NCI-H2171 treated with DMSO at 0.1 percent for 48 hours (cell line): Measurements from ENCODE around the gene RPLP2.

Experiments used
- DNase-seq: peaks from one replicate; lab custom pipeline; 2025; lab: John Stamatoyannopoulos, UW

The RPLP2 gene

DNA sequence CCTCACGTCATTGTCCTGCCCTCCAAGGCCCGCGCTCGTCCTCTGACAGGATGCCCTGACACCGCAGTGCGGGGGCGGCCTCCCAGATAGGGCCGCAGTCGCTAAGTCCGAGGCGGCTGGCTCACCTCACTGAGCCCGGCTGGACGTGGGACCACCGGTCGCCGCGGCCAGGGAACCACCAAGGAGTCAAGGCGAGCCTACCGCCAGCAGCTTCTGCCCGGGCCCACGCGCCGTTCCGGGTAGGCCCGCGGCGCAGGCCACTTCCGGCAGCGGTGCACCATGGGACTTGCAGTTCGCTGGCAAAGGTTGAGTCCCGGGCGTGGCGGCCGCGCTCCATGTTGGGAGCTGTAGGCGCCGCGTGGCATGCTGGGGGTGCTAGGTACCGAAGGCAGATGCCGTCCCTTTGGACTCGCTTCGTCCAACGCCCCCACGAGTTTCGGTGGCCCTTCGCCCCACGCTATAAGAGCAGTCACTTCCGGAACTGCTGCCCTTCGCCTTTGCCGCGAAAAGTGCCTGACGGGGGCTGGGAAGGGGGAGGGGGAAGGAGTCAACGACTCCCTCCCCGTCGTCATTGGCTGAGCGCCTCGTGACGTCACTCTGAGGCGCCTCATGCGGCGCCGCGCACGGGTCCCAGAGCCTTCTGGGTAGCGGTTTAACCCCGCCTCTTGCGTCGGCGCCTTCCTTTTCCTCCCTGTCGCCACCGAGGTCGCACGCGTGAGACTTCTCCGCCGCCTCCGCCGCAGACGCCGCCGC lies at the start of gene RPLP2:
Gene RPLP2, plus strand, starts transcription at position 681 of the 753 bp plus-strand sequence. CDS start 268 bp downstream, outside the sequence.
- peak; percentile 79 for DNase-seq

DNA sequence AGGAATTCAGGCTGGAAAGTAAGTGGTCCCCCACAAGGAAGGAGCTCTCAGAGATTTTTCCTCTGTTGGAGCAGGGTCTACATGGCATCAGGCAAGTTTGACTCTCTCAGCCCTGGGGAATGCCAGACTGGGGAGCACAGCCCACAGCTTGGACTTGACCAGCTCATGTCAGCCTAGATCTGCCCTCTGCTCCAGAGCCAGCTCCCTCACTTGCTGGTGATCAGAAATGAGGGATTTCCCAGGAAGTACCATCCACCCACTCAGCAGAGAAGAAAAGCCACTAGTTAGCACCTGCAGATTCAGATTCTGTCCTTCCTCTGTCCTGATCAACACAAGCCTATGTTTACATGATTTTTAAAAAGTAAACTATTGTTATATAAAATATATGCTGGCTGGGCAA lies 49.5 kb upstream of the RPLP2 start:
- no peak for DNase-seq

DNA sequence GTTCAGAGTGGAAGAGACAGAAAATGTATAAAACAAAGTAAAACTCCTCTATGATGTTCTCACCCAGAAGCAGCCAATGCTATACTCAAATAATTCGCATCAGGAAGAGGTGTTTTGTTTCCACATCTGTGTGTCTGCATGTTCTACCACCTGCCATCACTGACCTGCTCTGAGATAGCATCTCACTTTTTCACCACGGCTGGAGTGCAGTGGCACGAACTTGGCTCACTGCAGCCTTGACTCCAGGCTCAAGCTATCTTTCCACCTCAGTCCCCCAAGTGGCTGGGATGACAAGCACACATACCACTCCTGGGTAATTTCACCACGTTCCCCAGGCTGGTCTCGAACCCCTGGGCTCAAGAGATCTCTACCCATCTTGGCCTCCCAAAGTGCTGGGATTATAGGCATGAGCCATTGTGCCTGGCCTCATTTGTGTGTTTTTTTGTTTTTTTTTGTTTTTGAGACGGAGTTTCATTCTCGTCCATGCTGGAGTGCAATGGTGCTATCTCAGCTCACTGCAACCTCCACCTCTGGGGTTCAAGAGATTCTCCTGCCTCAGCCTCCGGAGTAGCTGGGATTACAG lies 48.1 kb upstream of the RPLP2 start:
- no peak for DNase-seq

DNA sequence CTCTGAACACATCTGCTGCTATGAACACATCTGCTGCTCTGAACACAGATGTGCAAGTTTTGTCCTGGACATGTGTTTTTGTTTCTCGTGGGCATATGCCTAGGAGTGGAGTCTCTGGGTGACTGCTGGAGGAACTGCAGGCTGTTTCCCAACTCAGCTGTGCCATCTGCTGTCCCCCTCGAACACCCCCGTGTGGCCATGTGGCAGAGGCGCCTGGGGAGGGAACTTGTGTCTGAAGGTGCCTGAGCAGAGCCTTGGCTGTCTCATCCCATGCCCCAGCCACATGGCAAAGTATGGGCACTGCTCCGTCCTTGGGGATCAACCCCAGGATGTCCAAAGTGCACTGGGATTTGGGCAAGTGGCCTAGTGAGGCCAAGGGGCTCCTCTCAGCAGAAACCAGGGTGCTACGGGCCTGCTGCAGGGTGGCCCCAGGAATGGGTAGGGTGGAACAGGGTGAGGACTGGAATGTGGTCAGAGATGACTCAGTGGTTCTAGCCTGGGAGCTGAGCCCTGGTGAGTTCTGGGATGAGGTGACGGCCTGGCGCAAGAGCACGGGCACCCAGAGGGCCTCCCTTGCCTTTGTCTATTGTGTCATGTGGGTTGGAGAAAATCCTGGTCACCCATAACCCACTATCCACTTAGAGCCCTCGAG lies 47.2 kb upstream of the RPLP2 start:
- DNase-seq, result peak; percentile 85

DNA sequence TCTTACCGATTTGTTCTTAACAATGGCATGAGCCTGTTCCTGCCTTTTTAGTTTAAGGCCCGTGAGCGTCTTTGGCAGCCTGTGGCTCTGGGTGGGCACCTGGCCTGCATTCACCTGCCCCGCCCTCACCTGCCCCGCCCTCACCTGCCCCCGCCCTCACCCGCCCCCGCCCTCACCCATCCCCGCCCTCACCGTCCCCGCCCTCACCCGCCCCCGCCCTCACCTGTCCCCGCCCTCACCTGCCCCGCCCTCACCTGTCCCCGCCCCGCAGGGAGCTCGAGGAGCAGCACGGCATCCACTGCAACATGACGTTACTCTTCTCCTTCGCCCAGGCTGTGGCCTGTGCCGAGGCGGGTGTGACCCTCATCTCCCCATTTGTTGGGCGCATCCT lies 46.7 kb upstream of the RPLP2 start:
- DNase-seq, result peak; percentile 67

DNA sequence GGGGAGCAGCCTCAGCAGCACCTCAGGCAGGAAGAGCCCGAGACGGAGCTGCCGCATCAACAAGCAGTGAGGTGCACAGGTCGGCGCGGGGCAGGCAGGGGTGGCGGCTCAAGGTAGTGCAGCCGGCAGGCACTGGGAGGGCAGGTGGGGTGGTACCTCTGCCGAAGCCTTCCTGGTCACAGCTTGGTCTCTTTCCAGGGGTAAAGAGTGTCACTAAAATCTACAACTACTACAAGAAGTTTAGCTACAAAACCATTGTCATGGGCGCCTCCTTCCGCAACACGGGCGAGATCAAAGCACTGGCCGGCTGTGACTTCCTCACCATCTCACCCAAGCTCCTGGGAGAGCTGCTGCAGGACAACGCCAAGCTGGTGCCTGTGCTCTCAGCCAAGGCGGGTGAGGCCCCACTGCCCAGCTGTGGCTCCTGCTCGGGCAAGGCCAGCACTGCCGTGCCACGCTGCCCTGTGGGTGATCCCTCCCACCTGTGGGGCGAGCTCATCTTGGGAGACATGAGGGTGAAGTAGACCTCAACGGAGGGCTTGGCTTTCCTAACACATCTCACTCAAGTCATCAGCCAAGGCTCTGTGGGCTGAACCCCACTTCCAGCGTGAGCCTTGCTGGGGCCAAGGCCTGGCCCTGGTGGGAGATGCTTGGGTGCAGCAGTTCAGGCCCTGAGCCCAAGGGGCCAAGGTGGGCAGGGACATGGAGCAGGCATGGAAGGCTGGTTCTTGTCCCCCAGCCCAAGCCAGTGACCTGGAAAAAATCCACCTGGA lies 46.0 kb upstream of the RPLP2 start:
- DNase-seq, result no peak

DNA sequence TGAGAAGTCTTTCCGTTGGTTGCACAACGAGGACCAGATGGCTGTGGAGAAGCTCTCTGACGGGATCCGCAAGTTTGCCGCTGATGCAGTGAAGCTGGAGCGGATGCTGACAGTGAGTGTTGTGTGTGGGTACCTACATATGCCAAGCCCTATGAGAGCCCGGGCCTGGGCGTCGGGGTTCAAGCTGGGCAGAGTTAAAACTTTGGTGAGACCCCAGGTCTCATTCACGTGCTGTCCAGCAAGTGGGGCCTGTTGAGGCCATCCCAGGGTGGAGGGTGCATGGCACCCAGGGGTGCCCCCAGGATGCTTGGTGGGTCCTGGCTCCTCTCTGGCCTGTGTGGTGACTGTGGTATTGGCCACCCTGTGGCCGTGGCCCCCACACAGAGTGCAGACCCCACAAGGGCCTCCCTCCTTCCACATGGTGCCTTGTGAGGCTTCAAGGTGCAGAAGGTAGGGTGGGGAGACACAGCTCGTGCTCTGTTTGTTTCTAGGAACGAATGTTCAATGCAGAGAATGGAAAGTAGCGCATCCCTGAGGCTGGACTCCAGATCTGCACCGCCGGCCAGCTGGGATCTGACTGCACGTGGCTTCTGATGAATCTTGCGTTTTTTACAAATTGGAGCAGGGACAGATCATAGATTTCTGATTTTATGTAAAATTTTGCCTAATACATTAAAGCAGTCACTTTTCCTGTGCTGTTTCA lies 45.3 kb upstream of the RPLP2 start:
- DNase-seq, result peak; percentile 22

DNA sequence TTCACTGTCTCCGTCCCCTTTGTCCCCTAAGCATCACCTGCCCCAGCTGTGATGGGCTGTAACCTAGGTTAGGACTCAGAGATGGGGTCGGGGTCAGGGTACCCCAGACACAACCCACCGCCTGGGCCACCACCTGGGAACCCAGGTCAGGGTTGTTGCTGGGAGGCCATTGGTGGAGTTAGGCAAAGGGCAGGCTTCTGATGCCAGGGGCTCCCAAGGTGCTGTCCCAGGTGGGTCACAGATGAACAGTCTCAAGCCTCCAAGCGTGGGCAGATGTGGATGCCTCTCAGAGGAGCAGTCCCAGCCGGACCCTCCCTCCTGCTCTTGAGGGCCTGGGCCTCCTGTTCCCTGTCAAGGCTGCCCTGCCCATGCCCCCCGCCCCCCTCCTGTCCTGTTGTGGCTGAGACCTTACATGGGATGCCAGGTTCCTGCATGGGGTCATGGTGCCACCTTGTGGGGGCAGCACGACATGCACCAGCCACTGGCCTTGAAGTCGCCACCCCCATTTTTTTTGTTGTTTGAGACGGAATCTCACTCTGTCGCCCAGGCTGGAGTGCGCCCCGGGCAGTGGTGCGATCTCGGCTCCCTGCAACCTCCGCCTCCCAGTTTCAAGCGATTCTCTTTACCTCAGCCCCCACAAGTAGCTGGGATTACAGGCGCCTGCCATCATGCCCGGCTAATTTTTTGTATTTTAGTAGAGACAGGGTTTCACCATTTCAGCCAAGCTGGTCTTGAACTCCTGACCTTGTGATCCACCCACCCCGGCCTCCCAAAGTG lies 44.6 kb upstream of the RPLP2 start:
- DNase-seq, result peak; percentile 3

DNA sequence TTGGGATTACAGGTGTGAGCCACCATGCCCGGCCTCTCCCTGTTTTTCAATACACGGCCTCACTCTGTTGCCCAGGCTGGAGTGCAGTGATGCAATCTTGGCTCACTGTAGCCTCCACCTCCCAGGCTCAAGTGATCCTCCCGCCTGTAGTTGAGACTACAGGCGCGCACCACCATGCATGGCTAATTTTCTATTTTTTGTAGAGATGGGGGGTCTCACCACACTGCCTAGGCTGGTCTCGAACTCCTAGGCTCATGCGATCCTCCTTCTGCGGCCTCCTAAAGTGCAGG lies 44.0 kb upstream of the RPLP2 start:
- no peak for DNase-seq

DNA sequence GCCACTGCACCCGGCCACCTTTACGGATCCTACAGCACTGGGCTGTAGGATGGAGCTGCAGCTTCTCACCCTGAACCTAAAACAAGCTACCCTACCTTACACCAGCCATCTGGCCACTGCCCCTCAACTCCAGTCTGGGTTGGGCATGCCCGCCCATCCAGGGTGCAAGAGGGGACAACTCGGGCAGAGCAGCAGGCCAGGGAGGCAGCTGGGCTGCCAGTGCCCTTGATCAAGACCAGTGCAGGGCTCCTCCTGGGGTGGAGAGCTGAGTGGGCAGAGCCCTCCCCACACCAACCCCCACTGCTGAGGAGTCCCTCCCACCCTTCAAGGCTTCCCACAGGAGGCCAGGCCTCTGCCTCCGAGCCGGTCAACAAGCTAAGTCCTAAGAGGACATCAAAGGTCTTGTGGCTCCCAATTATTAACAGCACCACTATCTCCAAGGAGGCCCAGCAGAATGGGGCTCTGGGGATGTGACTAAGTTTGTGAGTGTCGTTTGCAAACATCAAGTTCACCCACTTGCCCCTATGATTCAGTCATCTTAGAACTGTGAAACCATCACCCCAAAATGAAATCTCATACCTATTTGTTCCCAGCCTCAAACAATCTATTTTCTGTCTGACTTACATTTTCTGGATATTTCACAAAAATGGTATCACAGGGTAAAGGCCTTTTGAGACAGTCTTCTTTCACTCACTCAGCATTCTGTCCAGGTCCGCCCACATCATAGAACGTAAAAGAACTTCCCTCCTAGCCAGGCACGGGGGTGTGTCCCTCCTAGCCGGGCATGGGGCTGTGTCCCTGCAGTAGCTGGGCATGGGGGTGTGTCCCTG lies 43.4 kb upstream of the RPLP2 start:
- no peak for DNase-seq

DNA sequence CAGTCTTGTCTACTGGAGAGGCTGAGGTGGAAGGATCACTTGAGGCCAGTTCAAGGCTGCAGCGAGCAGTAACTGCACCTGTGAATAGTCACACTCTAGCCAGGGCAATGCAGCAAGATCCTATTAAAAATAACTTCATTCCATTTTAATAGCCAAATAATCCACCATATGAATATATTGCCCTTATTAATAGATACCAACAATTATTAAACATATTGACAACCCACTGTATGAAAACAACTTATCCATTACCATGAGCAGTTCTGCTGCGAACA lies 42.9 kb upstream of the RPLP2 start:
- no peak for DNase-seq

DNA sequence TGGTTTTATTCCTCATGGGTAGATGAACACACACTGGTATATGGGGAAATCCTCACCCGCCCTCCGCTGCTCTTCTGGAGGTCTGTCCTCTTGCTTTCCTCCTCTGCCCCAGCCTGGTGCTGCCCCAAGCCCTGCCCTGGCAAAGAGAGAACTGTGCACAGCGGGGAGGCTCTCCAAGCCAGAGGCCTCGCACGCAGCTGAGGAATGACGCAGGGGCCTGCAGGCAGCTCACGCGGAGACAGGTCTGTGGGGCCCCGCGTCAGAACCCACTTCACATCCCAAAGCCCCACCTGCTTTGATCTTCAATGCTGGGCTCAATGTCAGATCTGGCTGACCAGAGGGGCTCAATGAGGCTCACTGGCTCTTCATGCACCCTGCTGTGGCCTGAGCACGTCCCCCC lies 42.5 kb upstream of the RPLP2 start:
- DNase-seq, result no peak

DNA sequence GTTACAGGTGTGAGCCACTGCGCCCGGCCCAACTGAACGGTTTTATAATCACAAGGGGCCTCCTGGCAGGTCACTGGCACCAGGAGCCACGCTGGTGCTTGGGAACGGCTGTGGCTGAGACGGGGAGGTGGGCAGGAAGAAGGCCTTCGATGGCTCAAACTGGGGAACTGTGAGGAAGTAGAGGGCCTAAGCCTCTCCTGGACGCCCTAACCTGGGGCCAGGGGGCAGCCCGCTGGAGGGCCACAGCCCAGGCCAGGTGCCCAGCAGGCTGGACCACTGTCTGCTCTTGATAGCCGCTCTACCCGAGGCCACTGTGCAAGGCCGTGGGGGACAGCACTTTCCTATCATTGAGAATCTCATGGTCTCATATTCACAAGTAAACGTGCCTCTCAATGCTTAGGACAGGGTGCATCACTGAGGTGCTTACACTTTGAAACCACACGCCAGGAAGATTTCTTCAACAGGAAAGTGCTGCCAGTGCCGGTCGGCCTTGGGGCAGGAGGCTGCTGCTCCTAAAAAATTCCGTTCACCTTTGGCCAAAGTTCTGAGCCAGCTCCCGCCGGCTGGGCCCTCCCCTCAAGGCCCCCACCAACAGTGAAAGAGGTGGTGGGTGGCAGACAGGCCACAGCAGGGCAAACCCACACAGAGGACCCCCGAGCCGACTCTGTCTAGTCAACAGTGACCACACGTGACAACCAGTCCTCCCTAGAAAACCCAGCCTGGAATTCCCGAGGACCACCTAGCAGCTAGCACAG lies 39.7 kb upstream of the RPLP2 start:
- DNase-seq, result no peak

DNA sequence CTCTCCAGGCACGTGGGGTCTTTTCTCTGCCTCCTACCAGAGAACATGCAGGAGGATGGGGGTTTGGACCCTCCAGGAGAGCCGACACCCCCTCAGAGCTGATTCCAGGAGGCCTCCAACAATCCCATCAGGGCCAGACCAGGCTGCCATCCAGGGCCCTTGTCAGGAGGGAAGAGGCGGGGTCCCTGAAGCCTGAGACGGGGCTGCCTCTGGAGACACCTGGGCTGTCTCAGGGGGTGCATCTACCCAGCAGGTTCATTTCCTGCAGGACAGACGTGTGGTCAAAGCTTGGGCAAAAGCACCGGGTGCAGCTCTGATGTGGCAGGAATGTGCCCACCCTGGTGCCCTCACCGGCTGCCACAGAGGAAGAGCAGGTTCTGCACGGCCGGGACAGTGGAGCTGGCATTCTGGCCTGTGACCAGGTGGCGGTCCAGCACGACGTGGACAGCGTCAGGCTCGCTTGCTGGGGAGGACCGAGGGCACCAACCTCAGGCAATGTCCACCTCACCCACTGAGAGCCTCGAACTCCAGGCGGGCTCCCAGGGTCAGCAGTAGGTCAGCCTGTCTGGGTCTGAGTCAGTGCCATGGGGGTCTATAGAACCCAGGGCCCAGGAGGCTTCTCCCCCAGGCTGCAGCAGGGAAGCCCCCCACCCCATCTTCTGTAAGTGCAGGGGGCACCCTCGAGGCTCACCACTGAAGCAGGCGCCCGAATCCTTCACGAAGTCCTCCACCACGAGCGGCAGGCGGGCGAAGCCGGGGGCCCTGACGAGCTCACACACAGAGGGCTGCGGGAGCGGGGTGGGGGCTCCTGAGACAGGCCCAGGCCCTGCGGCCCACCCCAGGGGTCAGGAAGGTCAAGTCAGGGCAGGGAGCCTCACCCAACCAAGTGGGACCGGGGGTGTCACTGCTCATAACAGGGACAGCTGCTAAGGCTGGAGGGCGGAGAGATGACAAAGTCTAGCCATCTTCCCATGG lies 38.8 kb upstream of the RPLP2 start:
- no peak for DNase-seq

DNA sequence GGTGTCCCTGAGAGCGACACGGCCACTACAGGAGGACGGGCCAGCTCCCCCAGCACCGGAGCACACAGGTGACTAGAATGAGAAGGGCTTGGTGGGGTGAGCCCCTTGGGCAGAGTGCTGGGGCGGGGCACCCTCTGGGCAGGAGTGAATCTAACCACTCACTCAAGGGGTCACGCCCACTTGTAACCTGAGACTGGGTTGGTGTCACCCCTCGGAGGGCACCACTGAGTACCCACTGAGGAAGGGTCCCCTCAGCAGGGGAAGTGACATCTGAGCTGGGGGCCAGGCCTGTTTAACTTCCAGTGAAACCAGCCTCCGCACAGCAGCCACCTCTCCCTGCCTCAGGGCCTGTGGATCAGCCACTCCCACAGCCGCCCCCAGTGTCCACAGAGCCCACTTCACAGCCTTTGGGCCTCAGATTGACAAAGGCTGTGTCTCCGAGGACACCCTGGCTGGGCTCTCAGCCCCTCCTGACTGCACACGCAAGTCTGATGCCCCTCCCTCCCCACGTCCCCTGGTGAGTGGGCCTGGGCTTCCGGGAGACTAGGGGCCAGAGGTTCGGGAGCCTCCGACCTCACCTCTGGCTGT lies 38.1 kb upstream of the RPLP2 start:
- DNase-seq, result no peak

DNA sequence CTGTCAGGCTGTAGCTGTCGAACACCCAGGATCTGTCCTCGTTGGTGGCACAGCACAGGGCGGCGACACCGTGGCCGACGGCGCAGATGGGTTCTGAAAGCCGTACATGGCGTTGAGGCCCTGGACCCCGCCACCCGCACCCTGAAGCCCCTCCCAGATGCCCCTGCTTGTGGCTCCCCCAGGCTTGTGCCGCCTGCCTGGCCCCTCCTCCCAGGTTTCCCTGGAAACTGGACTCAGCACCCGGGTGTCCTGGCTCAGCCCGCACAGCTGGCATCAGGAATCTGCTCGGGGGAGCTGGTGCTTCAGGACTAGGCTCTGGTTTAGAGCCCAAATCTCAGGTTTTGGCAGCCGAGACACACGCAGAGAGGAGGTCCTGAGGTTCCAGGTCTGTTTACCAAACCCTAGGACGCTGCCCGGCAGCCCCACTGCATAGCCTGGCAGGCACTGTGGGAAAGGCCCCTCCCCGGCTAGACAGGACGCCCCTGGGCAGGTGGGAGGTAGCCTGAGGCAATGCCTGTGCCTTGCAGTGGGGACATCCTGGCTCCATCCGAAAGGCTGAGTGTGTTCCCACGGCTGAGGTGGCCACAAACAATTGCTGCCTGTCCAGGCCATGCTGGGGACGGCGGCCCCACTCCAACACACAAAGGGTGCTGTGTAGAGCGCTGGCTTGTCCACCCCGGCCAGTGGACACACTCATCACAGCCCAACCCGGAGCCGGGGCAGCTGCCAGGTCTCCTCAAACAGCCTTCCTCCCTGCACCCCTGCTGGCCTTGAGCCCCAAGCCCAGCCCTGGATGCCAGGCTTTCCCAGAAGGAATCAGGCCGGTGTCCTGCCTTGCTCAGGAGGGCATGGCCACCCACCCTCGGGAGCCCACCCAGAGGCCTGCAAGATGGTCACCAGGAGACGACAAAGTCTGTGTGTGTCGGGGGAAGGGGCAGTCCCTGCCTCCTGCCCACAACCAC lies 37.1 kb upstream of the RPLP2 start:
- no peak for DNase-seq

DNA sequence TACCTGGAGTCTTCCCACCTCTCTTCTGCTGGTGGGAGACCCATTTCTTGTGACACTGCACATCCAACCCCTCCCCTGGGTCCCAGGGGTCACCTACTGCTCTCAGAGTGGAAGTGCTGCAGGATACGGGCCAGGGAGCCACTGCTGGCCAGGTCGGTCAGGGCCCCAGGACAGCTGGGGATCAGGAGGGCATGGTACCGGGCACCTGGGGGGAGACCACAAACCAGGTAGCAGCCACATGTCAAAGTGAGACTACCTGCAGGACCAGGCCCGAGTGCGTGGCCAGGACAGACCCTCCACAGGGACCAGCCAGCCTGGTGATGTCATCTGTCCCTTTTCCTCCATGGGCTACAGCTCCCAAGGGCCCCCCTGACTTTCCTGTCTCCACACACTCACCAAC lies 36.3 kb upstream of the RPLP2 start:
- no peak for DNase-seq
